Astrocyte of the cerebellum (primary cell): ENCODE data around the gene PRSS50.

ENCODE experiments used
- DNase-seq: peaks from one replicate; pipeline ENCODE4 v3.0.0-alpha.2; 2011; ENCODE audit warnings: low read depth
- H3K4me3 ChIP-seq: 2 replicates; pipeline ENCODE4 v1.5.1; 2011; ENCODE audit warnings: mild to moderate bottlenecking, low read depth, low read length, moderate library complexity
- CTCF ChIP-seq: IDR thresholded peaks from 2 replicates; pipeline ENCODE4 v1.5.1; 2012; ENCODE audit warnings: low read length, low read depth, moderate library complexity, mild to moderate bottlenecking; ENCODE audit errors: missing control alignments
- in situ Hi-C: cut with HindIII; loops from 2 replicates; pipeline ENCODE4 v1.10.0; 2017; ENCODE audit warnings: low sequenced_read_pairs

Gene PRSS50

GRCh38 chr3:46712191-46713049 is 5.2 kb downstream of the PRSS50 start:
- DNase-seq: no peak
- in situ Hi-C loops: no loop called here
- H3K4me3 ChIP-seq: no peak overlapping the region
- TF ChIP-seq CTCF: no peak

GRCh38 chr3:46711760-46712159 is 5.9 kb downstream of the PRSS50 start:
- H3K4me3 ChIP-seq: no peak overlapping the region
- TF ChIP-seq CTCF: no peak
- in situ Hi-C loops: no loop called here
- DNase-seq: no peak

DNA sequence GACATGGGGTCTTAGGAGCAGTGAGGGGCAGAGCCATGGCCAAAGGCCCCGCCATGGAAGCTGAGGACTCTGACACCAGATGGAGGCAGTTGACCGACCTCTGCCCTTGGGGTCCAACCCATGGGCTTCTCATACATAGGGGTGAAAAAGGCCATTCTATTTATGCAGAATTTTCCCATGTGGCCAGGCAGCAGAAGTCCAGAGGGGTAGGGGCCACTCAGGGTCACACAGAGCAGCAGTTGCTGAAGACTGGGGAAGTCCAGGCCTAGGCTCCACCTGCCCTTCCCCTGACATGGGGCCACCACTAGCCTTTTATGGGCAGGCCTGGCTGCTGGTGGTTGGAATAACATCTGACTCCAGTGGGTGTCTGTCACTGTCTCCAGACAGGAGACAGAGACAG is 6.4 kb downstream of the PRSS50 start:
- H3K4me3 ChIP-seq: no peak overlapping the region
- DNase-seq: no peak
- in situ Hi-C loops: no loop called here
- no peak for TF ChIP-seq CTCF

GRCh38 chr3:46710671-46711295 is 6.9 kb downstream of the PRSS50 start:
- no peak for DNase-seq
- no peak for TF ChIP-seq CTCF
- no peak overlapping the region for H3K4me3 ChIP-seq
- in situ Hi-C loops: no loop called here

GRCh38 chr3:46710229-46710628 is 7.4 kb downstream of the PRSS50 start:
- DNase-seq: no peak
- no peak for TF ChIP-seq CTCF

DNA sequence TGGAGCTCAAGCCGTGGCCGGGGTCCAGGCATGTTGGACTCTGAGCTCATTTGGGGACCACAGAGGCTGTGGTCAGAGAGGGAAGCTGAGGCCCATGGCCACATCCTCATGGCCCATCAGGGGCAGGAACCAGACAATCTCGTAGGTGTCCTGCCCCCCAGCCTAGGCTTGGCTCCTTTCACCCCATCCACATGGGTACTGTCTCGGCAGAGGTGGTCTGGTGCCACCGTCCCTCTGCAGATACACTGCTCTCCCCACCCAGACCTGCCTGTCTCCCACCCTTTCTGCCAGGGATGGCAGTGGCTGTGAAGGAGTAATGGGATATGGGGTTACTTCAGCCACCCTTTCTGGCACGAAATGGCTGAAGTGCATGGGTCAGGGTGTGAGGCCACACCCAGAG is 7.9 kb downstream of the PRSS50 start:
- TF ChIP-seq CTCF: no peak
- in situ Hi-C loops: no loop called here
- DNase-seq: no peak
- no peak overlapping the region for H3K4me3 ChIP-seq

More at GRCh38 chr3:46710229-46710628, 7.4 kb downstream of the PRSS50 start:
- in situ Hi-C loops: no loop called here
- H3K4me3 ChIP-seq: no peak overlapping the region
